Hematopoietic multipotent progenitor cell treated with erythropoietin and hydrocortisone succinate and interleukin-3 and kit ligand, for 17 days (in vitro differentiated cells): ENCODE data around the gene ZNF544.
"Not testable (repeated sequence)": the region's sequence is repeated elsewhere in the genome, so short reads cannot be mapped to it uniquely, and the experiment has no call there.

Experiments
- DNase-seq: peaks from one replicate; pipeline ENCODE4 v3.0.0-alpha.2; 2015; ENCODE audit warnings: low spot score

Gene ZNF544

DNA sequence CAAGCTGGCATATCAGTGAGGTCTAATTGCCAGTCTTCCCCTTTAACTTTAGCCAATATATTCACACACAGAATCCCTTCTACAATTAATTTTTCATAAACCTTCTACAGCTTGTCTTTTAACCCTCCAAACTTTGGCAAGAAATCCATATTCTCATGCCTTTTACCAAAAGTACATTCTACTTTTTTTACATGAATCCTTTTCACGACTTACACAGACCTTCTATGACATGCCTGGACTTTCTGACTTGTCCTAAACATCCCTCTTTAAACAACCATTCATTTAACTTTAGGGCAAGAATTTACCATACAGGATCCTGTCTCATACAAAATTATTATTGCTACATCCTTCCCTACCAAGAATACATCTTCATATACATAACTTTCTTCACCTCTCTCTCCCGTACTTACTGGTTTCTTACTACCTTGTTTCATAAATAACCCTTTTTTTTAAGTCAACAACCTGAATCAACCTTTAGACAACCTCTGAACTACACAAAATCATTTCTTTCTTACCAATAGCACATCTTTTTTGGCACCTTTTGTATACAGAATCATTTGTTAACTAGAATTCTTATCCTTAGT, 23.5 kb downstream of the ZNF544 start:
- no peak for DNase-seq

- DNase-seq, result not testable (repeated sequence)
These were observed 29.5 kb downstream of the ZNF544 start for GRCh38 chr19:58258259-58258658.

GRCh38 chr19:58261600-58261967, 32.9 kb downstream of the ZNF544 start:
- no peak for DNase-seq

GRCh38 chr19:58261968-58262921, 33.5 kb downstream of the ZNF544 start:
- no peak for DNase-seq

- no peak for DNase-seq
These were observed 34.2 kb downstream of the ZNF544 start for GRCh38 chr19:58262922-58263296.

GRCh38 chr19:58265100-58265499, 36.4 kb downstream of the ZNF544 start:
- no peak for DNase-seq

GRCh38 chr19:58268344-58268743, 39.6 kb downstream of the ZNF544 start:
- no peak for DNase-seq

GRCh38 chr19:58274771-58275201, 46.1 kb downstream of the ZNF544 start:
- DNase-seq, result no peak

GRCh38 chr19:58275564-58275963, 46.9 kb downstream of the ZNF544 start:
- DNase-seq, result no peak

DNA sequence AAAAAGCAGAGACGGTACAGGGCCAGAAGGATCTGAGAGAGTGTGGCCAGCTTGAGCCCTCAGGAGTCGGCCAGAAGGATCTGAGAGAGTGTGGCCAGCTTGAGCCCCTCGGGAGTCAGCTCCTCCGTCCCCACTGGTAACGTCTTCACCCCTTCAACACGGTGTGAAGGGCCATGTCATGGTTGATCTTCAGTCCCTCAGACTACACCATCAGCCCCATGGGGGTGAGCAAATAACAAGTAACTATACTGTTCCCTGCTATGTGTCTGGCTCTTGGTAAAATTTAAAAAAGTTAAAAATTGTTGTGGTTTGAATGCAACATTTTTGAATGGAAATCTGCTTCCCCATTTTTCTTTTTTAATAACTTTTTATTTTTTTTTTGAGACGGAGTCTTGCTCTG, 48.5 kb downstream of the ZNF544 start:
- no peak for DNase-seq

- no peak for DNase-seq
These were observed 49.2 kb downstream of the ZNF544 start for GRCh38 chr19:58277748-58278540.

GRCh38 chr19:58278541-58279041, 49.9 kb downstream of the ZNF544 start, which contains the start of gene ZNF8:
Gene ZNF8 (plus strand): TSS chr19:58278955. CDS start chr19:58279082, 127 bp downstream.
- peak; percentile 95 for DNase-seq

- peak; percentile 72 for DNase-seq
These were observed 50.6 kb downstream of the ZNF544 start for GRCh38 chr19:58279042-58279924.

GRCh38 chr19:58279925-58280316, 51.2 kb downstream of the ZNF544 start:
- no peak for DNase-seq

DNA sequence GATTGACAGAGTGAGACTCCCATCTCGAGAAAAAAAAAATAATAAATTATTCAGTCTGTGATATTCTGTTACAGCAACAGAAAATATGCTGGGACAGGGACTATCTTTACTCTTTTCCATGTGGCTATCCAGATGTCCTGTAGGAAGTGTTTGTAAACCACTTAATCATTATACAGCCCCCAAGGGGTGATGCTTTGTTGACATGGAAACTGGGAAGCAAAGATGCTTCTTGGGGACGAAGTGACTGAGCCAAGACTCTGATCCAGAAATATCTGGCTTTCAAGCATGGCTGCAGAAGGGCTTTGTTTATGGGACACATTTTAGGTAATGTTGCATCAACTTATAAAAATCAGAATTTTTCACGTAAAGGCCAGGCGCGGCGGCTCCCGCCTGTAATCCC, 55.5 kb downstream of the ZNF544 start:
- no peak for DNase-seq

DNA sequence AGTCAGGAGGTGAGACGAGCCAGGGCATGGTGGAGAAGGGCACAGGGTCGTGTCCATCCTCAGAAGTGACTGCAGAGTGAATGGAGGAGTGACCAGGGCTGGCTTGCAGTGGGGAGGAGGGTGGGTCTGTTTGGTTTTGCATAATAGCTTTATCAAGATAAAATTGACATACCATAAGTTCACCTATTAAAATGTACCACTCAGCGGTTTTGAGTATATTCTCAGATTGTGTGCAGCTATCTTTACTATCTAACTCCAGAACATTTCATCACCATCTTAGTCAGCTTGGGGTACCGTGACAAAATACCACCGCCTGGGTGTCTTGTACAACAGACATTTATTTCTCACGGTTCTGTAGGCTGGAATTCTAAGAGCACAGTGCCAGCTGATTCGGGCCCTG, 63.2 kb downstream of the ZNF544 start:
- no peak for DNase-seq

DNA sequence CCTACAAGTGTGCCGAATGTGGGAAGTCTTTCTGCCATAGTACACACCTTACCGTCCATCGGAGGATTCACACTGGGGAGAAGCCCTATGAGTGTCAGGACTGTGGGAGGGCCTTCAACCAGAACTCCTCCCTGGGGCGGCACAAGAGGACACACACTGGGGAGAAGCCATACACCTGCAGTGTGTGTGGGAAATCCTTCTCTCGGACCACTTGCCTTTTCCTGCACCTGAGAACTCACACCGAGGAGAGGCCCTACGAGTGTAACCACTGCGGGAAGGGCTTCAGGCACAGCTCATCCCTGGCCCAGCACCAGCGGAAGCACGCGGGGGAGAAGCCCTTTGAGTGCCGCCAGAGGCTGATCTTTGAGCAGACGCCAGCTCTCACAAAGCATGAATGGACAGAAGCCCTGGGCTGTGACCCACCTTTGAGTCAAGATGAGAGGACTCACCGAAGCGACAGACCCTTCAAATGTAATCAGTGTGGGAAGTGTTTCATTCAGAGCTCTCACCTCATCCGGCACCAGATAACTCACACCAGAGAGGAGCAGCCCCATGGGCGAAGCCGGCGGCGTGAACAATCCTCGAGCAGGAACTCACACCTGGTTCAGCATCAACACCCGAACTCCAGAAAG, 66.1 kb downstream of the ZNF544 start:
- DNase-seq, result no peak

DNA sequence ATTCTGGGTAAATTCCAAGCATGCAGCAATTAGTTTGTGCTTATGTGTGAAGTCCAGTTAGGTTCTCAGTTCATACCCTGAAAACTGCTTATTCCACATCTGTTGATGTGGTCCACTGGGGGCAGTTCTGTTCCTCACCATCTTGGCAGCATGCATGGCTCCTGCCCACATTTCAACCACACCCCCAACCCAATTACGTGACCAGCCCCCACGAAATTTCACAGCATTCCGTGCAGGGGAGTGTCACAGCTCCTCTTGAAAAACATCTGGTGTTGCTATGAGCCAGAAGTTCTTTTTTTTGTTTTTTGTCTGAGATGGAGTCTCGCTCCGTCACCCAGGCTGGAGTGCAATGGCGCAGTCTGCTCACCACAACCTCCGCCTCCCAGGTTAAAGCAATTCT, 67.4 kb downstream of the ZNF544 start:
- no peak for DNase-seq

DNA sequence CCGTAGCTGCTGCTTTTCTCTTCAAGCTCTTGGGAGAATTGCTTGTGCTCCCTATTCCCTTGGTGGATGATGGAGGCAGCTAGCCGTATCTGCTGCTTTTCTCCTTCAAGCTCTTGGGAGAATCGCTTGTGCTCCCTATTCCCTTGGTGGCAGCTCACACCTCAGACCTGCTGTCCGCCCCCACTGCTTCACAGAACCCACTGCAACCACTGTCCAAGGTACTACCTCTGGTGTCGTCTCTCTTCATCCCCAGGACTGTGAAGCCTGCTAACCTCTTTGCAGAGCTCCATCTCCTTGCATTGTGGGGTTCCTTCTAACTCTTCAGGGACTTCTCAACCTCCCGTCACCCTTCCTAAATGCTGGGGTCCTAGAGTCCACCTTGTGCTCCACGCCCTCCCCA, 71.9 kb downstream of the ZNF544 start:
- DNase-seq, result no peak

- no peak for DNase-seq
These were observed 75.5 kb downstream of the ZNF544 start for GRCh38 chr19:58304255-58304654.

GRCh38 chr19:58304748-58305064, 76.0 kb downstream of the ZNF544 start:
- DNase-seq, result no peak
